Activated CD8-positive, alpha-beta memory T cell treated with anti-CD3 and anti-CD28 coated beads for 48 hours (primary cell): ENCODE data around the gene HELZ.

ENCODE experiments used
- DNase-seq, 3 experiments: peaks; one replicate each; pipeline ENCODE4 v3.0.0-alpha.2; 2020; ENCODE audit warnings: low read depth in 2 of 3, low spot score in 2 of 3

HELZ gene

DNA sequence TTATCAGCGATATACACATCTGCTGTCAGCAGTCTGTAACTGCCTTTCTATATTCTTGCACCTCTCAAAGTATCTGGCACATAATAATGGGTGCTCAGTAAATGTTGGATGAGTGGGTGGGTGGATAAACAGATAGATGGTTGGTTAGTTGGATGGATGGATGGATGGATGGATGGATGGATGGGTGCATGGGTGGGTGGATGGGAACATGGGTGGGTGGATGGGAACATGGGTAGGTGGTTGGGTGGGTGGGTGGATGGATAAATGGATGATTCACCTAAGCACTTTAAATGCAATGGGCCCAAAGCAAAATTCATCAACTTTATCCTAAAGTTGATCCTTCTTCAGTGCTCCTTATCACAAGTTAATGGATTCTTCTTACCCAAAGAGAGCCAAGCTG is 48.6 kb downstream of the HELZ start:
- DNase-seq: no peak

DNA sequence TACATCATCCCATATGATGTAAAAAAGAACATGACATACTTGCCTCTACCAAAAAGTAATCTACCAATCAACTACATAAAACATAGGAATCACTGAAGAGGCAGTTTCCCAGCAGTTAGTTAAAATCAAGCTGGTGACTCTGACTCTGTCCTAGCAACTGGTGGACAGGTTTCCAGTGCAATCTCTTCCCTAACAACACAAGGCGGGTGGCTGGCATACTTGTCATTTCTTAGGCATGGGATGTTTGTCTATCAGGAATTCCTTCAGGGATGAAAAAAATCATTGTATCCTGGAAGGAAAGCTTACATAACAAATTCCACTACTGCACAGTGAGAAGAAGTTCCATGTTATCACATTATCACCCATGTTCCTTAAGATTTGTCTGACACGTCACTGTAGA is 50.9 kb downstream of the HELZ start:
- DNase-seq: no peak

DNA sequence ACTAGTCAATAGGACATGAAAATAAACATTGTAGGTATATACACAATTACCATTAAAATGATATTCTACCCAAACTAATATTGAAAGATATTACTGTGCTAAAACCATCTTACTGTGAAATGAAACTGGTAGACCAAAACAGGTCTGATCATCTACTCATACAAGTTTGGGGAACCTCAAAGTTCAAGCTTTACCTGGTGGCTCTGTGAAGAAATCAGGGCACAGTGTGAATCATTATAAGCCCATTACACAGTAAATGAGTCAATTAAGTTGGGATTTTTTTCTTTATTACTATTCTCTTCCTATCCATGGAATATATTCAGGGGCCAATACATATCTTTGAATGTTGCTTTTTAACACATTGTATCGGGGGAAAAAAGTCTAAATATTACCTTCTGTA is 57.1 kb downstream of the HELZ start:
- no peak for DNase-seq

DNA sequence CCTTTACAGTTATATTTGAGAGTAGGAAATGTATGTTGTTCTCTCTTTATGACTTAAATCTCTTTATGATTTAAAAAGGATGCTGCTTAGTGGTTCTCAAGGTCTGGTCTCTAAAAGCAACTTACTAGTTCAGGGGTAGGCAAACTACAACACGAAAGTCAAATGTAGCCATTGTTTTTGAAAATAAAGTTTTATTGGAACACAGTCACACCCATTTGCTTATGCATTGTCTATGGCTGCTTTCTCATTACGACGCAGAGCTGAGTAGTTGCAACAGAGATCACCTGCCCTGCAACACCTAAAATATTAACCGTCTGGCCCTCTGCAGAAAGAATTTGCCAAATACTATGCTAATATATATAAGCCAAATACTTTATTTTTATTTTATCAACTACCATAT is 58.2 kb downstream of the HELZ start:
- no peak for DNase-seq

DNA sequence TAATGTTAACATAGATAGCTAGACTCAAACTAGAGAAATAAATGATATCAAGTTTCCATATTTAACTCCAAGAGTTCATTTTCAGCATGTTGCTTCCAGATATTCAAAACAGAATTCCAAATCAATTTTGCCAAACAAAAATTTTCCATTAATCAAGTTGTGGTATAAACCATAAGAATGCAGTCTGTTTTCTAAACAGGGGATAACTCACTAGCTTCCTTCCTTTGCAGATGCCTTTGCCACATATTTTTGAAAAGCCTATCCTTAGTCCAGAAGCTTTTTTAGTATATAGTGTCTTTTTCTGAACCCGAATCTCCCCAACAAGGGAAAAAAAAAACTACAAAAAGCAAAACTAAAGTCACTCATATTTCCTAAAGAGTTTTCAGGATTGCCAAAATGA is 61.5 kb downstream of the HELZ start:
- no peak for DNase-seq

DNA sequence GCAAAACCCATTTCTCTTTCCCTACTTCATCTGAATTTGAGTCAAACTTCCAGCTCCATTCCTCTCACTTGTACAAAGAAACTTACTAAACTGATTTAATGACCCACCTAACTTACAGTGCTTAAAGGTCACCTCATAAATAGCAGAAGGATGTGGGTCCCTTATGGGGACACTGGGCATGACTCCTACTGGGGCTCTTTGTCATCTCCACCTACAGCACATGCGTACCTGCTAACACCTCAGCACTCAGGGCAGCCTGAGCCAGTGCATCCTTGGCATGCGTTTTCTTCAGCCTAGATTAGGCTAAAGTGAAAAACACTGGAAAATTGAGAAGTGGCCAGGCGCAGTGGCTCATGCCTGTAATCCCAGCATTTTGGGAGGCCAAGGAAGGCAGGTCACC is 63.2 kb downstream of the HELZ start:
- DNase-seq: no peak

DNA sequence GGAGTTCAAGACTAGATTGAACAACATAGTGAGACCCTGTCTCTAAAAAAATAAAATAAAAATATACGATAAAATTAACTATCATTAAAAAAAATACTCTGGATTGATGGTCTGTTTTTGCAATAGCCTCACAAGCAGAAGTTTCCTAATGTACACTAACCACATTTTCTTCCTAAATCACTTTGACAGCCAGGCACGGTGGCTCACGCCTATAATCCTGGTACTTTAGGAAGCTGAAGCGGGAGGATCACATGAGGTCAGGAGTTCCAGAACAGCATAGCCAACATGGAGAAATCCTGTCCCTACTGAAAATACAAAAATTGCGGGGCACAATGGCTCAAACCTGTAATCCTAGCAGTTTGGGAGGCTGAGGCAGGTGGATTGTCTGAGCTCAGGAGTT is 64.7 kb downstream of the HELZ start:
- no peak for DNase-seq

DNA sequence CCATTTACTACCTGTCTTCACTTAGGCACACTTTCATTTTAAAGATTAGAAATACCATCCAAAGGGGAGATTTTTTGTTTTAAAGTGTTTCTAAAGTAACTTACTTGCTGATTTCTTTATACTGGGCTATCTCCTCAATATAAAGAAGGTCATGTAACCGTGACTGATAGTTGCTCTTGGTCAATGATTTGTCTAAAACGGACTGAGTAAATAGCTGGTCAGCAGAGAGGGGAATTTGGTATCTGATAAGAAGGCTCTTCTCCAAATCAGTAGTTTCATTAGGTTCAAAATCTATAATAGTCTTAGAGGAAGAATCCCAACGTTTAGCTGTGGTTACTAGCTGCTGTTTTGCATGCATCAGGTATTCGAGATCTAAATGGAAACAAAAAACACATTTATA is 66.4 kb downstream of the HELZ start:
- DNase-seq: no peak

DNA sequence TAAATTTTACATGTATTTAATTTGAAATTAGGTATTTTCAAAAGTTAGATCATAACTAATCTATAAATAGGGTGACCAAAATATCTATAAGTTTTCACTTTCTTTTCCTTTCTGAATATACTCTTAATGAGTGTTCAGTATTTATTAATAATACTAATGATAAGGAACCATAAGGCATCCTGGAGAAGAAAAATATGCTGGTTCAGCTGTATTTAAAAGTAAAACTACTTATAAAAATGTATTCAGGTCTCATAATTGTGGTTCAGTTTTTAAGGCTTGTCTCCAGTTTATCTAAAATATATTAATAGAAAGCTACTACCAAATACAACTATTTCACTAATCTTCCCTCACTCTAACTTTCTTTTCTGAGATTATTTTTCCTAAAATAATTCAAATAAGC is 67.3 kb downstream of the HELZ start:
- no peak for DNase-seq

DNA sequence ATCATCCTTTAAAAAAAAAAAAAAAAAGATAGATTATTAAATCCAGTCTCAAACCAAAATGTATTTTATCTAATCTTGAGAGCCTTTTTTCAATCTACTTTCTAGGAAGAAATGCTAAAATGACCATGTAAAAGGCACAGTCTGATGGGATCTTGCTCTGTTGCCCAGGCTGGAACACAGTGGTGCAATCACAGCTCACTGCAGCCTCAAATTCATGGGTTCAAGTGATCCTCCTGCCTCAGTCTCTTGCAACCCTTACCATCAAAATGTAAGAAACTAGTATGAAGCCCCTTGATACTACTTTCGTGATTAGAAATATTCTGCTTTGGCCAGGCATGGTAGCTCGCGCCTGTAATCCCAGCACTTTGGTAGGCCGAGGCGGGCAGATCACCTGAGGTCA is 70.8 kb downstream of the HELZ start:
- no peak for DNase-seq

DNA sequence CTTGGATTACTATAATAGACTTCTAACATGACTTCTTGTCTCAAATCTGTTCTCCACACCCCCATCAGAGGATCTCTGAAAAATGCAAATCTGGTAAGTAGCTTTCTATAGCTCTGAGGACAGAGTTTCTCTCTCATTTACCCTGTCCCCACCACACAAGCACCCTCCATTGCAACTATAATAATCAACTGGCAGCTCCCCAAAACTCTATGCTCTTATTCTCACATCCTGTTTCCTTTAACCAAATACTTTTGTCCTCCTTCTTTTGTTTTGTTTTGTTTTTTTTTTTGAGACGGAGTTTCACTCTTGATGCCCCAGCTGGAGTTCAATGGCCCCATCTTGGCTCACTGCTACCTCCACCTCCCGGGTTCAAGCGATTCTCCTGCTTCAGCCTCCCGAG is 73.4 kb downstream of the HELZ start:
- no peak for DNase-seq

DNA sequence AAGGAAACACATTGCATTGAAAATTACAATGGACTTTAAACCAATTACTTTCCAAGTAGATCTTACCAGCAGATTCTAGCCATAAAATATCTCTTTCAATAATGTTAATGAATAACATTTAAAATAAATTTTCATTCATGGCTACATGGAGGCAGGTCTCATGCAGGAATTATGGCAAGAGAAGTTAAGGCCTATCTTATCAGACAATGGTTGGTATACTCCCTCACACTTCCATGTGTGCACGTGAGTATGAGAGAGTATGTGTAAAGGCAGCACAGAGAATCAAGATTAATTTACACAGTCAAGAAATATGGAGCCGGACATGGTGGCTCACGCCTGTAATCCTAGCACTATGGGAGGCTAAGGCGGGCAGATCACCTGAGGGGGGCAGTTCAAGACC is 76.5 kb downstream of the HELZ start:
- DNase-seq: no peak

DNA sequence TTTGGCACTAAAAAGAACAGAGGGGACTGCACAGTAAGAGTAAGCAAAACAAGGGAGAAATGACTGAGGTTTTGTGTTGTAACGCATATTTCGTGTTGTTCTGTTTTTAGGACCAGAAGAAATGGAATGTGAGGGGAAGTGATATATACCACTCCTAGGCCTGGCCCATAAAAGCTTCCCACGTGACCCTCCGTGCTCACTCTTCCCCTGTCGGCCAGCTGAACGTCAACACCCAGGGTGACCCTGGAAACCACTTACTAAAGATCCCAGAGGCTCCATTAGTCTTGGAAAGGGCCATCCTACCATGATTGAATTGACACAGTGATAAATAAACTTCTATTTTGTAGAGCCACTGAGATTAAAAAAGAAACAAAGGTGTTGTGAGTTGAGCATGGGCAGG is 79.8 kb downstream of the HELZ start:
- DNase-seq: no peak

DNA sequence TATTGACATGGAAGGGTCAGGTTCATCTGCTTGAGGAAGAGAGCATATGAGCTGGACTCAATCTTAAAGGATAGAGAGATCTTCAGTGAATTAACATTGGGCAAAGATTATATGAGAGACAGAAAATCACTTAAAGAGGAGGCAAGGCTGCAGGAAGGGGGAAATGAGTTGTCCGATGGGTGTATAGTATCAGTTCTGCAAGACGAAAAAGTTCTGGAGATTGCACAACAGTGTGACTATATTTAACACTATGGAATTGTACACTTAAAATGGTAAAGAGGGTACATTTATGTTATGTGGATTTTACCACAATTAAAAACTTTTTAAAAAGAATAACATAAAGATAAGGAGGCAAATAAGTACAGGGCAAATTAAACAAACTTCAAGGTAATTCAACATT is 80.7 kb downstream of the HELZ start:
- no peak for DNase-seq

DNA sequence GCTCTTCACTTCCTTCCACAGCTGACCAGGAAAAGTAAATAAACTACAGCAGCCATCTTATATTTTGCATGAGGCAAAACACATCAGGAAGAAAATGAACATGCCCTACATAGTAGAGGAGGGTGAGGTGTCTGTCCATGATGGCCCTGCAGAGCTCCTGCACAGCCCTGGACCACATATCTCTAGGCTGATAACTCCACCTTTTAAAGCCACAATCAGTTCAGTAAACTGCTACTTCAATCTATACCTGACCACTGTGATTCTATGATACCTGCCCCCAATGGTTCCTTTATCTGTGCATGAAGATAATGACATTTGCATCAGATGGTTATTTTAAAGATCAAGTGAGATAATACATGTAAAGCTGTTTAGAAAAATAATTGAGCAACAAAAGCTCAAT is 82.2 kb downstream of the HELZ start:
- no peak for DNase-seq

DNA sequence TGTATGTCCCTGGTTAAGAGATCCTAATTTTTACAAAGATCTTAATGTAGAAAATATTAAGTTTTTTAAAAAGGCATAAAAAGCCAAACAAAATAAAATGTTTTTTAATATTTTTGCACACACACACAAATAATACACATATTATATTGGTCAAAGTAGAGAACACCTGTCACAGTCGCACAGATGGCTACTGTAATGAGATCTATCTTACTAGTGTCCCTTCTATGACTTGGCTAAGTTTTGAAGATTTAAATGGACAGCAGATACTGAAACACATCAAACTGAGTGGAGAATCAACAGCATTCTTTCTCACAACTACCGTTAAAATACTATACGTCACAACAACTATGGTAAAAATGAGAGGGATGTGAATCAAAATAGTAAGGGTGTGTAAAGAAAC is 83.4 kb downstream of the HELZ start:
- no peak for DNase-seq

DNA sequence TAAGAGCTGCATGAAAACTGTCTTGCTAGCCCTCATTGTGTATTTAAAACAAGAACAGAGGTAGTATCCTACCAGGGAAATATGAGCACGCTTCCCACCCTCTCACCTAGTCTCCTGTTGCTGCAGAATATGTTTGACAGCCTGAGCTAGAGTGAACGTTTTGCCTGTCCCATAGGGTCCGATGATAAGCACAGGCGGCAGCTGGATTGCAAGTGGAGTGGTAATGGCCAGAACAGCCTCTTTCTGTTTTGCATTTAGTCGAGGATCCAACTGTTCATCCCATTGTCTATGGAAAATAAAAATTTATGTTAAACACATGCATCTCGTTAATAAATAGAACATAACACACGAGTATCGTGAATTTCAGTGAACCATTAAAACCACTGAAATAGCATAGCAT is 84.2 kb downstream of the HELZ start:
- DNase-seq: no peak

DNA sequence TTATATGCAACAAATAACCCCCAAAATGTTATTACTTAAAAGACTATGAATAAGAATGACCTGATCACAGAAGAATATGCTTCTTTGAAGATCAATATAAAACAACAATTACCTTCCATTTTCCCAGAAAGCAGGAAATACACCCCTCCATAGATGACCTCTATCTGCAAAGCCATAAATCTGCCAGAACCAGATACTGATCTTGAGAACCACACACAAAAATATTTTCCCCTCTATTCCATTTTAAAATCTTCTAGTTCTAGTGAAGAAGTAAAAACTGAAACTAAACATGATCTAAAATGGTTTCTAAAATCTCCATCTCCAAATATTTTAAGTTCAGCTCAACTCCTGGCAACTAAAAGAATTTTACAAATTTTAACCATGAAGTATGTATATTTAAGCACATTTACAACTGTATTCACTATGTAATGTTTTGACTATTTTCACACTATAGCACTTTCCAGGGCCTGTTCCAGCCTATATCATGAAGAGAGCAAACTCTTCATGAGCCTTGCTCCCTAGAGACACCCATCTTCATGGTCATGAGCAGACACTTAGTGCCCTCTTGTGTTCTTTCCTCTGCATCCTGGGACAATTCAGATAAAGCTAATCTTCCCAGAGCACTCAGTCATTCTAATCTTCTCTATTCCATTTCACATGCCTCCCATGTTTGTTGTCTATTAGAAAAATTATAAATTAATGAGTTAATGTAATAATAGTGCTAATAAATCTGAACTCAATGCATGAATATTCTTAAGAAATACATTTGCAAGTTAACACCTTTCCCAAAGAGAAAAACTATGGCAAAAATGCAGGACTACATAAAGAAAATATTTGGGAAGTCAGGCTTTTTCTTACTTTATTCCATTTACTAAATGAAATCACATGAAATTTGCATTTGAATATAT is 87.0 kb downstream of the HELZ start:
- DNase-seq: no peak

DNA sequence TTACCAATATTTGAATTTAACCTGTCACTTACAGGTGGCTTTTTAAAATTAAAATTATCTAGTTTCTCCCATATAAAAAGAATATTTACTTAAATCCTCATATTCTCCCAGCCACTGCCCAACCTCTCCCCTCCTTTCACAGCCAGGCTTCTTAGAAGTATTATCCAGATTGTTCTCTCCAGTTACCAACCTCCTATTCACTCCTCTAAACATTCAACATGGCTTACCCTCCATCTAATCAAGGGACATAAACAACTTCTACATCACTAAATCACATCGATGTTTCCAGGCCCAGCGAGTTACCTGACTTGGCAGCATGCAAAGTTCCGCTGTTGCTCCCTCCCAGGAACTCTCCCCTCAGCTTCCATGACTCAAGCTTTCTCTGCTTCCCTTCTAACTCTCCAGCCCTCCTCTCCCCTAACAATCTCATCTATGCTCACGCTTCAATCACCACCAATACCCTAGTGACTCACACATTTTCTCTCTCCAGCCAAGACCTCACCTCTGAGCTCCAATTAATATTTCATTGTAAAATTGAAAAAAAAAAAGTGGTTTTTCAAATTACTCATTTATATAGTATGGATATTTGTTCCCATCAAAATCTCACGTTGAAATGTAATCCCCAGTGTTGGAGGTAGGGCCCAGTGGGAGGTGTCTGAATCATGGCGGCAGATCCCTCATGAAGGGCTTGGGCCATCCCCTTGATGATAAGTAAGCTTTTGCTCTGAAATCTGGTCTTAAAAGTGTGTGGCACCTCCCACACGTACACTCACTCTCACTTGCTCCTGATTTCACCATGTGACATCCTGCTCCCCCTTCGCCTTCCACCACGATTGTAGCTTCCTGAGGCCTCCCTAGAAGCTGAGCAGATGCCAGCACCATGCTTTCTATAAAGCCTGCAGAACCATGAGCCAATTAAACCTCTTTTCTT is 88.5 kb downstream of the HELZ start:
- DNase-seq: no peak

DNA sequence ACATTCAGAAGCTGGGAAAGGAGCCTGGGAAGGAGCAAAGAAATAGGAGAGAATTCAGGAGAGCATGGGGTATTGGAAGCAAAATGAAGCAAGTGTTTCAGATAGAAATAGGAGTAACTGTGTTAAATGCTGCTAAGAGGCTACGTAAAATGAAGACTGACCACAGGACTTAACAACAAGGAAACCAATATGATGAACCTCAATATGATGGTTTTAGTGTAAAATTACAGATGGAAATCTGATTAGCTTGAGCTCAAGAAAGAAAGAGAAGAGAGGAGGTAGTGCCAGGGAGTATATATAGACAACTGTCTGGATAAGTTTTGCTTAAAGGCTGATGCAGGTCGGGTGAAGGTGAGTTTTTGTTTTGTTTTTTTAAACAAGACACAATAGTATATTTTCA is 92.2 kb downstream of the HELZ start:
- DNase-seq: no peak

DNA sequence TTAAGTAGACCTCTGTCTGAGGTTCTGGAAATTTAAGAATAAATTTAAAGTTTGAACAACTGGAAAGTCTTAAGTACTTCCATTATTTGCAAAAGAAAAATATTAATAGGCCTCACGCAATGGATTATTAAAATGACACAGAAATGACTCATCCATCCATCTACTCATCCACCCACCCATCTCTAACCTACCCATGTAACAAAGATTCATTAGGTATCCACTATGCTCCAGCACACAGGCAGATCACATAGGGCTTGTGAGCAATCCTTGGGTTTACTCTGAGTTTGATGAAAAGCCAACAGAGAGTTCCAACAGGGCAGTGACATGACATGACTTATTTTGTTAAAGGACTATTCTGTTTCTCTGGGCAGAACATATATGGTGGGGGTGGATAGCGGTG is 93.3 kb downstream of the HELZ start:
- no peak for DNase-seq

DNA sequence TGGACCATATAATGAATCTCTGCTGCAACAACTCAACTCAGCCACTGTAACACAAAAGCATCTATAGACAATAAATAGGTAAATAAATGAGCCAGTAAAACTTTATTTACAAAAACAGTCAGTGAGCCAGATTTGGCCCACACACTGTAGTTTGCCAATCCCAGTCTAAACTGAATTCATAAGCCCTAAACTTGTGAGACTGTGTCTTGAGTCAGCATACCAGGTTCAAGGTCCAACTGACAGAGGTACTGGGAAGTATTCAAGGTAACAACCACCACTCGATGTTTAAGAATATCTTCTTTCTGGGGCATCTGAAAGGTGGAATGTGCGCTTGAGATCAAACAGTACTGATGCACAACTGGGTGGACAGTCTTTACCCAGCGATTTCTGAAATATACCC is 94.2 kb downstream of the HELZ start:
- no peak for DNase-seq
